NCI-H69 (cell line): ENCODE measurements around the gene ZNF383.
"Not testable (repeated sequence)": the region's sequence is repeated elsewhere in the genome, so short reads cannot be mapped to it uniquely, and the experiment has no call there.

Experiments used
- DNase-seq: peaks from one replicate; lab custom pipeline; 2025; lab: John Stamatoyannopoulos, UW

The ZNF383 gene

GRCh38 chr19:37292998-37293939 is 75.3 kb downstream of the ZNF383 start:
- DNase-seq, result not testable (repeated sequence)

- DNase-seq, result not testable (repeated sequence)
Observed at GRCh38 chr19:37294246-37294645, 76.2 kb downstream of the ZNF383 start.
